HG02798 (cell line): ENCODE results near the gene PLEKHH3.
"Not testable (repeated sequence)": the region's sequence is repeated elsewhere in the genome, so short reads cannot be mapped to it uniquely, and the experiment has no call there.

Source experiments
- ATAC-seq: cut with Tn5 transposase; IDR thresholded peaks from one replicate; pipeline ENCODE4 v1.9.1; 2021; ENCODE audit warnings: mild to moderate bottlenecking; ENCODE audit not compliant: unreplicated experiment, poor library complexity

The PLEKHH3 gene

DNA sequence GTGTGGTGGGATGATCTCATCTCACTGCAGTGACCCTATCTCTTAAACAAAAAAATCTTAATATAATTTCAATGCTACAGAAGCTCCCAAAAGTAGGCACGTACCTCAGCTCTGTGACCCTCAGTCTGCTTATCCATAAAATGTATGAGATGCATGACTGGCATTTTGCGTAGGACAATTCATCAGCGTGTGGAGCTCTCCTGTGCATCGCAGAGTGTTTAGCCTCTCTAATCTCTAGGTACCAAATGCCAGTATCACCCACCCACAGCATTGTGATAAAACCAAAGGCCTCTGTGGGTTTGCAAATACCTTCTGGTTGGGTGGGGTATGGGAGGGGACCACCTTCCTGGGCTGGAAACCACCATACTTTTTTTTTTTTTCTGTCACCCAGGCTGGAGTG is 36.7 kb downstream of the PLEKHH3 start:
- ATAC-seq: no peak

DNA sequence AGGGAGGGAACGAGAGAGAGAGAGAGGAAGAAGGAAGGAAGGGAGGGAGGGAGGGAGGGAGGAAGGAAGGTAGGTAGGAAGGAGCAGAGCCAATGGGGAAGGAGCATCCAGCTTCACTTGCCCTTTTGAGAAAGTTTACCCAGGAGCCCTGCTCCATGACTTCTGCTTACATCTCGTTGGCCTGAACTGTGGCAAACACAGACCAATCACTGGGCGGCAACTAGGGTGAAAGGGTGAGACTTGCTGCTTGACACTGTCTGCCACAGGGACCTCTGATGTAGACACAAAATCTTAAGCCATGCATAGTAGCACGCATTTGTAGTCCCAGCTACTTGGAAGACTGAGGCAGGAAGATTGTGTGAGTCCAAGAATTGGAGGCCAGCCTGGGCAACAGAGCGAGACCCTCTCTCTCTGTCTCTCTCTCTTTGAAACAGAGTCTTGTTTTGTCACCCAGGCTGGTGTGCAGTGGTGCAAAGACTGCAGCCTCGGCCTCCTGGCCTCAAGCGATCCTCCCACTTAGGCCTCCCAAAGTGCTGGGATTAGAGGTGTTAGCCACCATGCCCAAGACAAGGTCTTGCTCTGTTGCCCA is 37.2 kb downstream of the PLEKHH3 start:
- ATAC-seq: no peak

DNA sequence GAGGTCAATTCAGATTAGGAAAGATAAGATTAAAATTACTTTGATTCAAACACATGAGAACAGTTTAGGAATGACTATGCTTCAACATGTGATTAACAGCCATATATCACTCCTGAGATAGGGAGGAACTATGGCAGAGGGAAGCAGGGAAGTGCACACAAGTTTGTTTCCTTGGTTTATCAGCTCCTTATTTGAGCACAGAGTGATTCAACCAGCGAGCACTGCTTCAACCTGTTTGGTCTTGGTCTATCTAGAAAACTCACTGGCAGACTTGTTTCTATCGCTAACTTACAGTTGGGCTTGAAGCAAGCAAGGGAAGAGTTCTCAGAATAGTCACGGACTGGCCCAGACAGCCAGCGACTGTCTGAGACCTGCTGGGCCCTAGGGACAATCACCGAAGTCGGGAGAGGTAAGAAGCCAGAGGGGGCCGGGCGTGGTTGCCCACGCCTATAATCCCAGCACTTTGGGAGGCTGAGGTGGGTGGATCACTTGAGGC is 43.8 kb downstream of the PLEKHH3 start:
- ATAC-seq: no peak

GRCh38 chr17:42629411-42630009 is 47.3 kb downstream of the PLEKHH3 start:
- no peak for ATAC-seq

DNA sequence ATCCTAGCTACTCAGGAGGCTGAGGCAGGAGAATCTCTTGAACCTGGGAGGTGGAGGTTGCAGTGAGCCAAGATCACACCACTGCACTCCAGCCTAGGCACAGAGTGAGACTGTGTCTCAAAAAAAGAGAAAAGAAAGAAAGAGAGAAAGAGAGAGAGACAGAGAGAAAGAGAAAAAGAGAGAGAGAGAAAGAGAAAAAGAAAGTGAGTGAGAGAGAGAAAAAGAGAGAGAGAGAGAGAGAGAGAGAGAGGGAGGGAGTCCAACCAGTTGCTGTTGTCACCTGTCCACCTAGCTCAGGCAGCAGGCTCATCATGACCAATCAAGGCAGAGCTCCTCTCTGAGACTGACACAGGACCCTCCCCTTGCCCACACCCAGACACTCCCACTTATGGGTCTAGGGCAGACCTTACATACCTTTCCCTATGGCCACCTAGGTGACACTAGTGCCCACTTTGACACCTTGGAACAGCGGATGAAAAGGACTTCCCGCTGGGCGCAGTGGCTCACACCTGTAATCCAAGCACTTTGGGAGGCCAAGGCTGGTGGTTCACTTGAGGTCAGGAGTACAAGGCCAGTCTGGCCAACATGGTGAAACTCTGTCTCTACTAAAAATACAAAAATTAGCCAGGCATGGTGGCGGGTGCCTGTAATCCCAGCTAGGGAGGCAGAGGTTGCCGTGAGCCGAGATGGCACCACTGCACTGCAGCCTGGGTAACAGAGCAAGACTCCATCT is 49.6 kb downstream of the PLEKHH3 start:
- not testable (repeated sequence) for ATAC-seq

DNA sequence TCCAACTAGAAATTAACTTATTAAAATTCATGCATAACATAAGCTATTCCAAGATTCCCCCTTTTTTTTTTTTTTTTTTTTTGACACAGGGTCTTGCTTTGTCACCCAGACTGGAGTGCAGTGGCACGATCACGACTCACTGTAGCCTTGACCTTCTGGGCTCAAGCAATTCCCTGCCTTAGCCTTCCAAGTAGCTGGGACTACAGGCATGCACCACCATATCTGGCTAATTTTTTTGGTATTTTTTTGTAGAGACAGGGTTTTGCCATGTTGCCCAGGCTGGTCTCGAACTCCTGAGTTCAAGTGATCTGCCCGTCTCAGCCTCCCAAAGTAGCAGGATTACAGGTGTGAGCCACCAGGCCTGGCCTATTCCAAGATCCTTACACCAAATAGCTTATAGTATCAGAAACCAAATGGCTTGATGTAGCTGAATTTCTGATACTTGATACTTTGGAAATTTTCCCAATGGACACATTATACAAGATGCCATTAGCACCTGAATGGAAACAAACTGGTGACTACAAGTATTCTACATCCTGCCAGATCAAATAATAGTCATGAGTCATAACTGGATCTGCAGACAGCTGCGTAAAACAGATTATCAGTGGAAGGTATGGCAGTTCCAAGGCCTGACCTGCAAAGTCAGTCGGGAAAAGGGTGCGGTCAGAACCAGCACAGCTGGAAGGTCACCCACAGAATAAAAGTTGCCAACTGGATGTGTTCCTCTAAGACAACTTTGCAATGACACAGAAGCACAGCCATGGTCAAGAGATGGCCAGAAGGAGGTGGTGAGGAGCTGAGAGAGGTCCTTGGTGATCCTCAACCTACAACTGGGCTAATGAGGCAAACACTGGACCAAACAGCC is 52.8 kb downstream of the PLEKHH3 start:
- no peak for ATAC-seq

DNA sequence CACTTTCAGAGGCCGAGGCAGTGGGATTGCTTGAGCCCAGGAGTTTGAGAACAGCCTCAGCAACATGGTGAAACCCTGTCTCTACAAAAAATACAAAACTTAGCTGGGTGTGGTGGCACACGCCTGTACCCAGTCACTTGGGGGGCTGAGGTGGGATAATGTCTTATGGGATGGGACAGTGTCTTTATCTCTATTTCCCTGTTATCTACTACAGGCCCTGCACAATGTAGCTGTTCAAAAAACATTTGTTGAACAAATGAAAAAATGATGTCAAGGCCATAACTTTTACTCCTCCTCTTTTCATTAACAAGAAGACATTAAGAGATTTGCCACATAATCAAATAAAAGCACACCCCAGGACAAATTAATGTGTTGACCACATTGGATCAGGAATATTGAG is 53.5 kb downstream of the PLEKHH3 start:
- no peak for ATAC-seq

DNA sequence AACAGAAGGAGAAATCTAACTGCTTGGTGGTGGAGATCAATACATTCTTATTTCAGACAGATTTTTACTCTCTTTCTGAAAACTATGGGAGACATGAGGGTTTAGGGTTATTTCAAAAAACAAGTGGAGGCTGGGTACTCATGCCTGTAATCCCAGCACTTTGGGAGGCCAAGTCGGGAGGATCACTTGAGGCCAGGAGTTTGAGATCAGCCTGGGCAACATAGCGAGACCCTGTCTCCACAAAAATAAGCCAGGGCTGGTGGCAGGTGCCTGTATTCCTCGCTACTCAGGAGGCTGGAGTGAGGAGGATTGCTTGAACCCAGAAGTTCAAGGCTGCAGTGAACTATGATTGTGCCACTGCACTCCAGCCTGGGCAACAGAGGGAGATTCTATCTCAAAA is 54.8 kb downstream of the PLEKHH3 start:
- ATAC-seq: not testable (repeated sequence)

GRCh38 chr17:42618442-42619150 is 58.2 kb downstream of the PLEKHH3 start:
- peak; percentile 76 for ATAC-seq

DNA sequence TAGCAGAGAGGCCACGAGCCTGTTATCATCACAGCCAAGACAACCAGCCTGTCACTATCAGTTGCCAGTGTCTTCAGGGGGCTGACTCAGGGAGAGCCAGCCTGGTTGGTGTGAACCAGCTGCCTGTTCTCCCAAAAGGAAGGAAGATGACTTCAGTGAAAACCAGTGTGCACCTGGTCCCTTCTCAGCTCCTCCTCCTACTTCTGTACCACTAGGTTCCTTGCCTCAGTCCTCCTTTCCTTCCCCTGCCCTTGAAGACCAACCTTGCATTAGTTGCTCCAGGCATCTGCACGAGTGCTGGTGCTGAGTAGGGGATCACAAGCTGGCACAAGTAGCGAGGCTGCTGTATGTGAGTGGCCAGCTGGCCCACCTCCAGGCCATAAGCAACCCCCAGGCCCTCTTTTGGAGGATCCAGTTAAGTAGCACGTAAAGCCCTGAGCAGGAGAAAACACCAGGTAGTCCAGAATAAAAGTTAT is 58.8 kb downstream of the PLEKHH3 start:
- ATAC-seq: peak; percentile 19
